ENCODE measurements around the gene FTSJ1. TPM values are rescaled to one million over a fixed set of nuclear protein-coding genes. Genes with fewer than 3 reads are reported as not detected.

FTSJ1 gene
- total and polyA plus RNA-seq, 2 of the 4 experiments (the other 2 are of a cell fraction) = 50.8 to 59.9 TPM

DNA sequence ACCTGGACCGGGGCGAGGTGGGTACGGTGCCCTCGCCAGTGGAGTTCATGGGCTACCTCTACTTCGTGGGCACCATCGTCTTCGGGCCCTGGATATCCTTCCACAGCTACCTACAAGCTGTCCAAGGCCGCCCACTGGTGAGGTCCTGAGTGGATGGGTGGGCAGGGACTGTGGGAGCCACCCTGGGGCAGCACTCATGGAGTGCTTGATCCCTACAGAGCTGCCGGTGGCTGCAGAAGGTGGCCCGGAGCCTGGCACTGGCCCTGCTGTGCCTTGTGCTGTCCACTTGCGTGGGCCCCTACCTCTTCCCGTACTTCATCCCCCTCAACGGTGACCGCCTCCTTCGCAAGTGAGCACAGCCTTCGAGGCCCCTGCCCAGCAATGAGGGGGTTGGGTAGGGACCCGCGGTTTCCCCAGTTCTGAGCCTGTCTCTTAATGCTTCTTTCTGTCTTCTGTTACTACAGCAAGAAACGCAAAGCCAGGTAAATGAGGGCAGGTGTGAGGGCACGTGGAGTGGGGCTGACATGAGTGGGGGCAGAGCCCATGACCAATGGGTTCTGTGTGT lies 36.5 kb downstream of the FTSJ1 start:
- dilution Hi-C loops (cut with HindIII; ENCODE audit: low sequenced_read_pairs, unreplicated experiment) (no loop called here), in situ Hi-C loops (cut with MboI; ENCODE audit: low sequenced_read_pairs) (no loop called here), intact Hi-C loops (cut with micrococcal nuclease) (no loop called here)
- Histone ChIP-seq H3K79me1 (ENCODE audit: low read depth in 1 of 2, low read length in 2 of 2) (peaks cover 6 to 12% of the 10 kb centered on the region in 2 experiments; a peak in 3 of 4 replicates), H2BK20ac (ENCODE audit: low read depth, low read length) (no peak overlapping the region), H3K4ac (ENCODE audit: low read depth, low read length) (no peak overlapping the region), H3K18ac (ENCODE audit: low read depth, low read length) (no peak overlapping the region), H3K9ac (ENCODE audit: low read depth, low read length) (no peak overlapping the region), H3K9me1 (ENCODE audit: insufficient read depth, low read length) (no peaks in the 10 kb centered on the region), H4K91ac (ENCODE audit: insufficient read depth, low read depth, low read length) (no peak overlapping the region), H3K4me1 (ENCODE audit: control insufficient read depth, insufficient read depth, low read length) (no peaks in the 10 kb centered on the region), H3K27ac (ENCODE audit: insufficient read depth, low read length) (no peak overlapping the region), H4K20me1 (ENCODE audit: insufficient read depth, low read length) (no peaks in the 10 kb centered on the region), H3K27me3 (ENCODE audit: control insufficient read depth, insufficient read depth, low read length) (no peaks in the 10 kb centered on the region), H2BK15ac (ENCODE audit: low read depth, low read length) (no peak overlapping the region), H2AK5ac (ENCODE audit: low read depth, low read length) (no peak overlapping the region), H2AK9ac (replicated peaks; ENCODE audit: low read depth, low read length, poor library complexity) (peak overlapping the region; percentile 32), H3K23ac (ENCODE audit: low read depth, low read length) (no peak overlapping the region), H4K5ac (ENCODE audit: low read depth, low read length) (no peak overlapping the region), H4K8ac (ENCODE audit: low read depth in 2 of 2, low read length in 2 of 2) (no peak overlapping the region), H3K4me2 (ENCODE audit: low read depth, low read length) (no peak overlapping the region), H3K14ac (replicated peaks; ENCODE audit: low read depth, low read length) (no peak overlapping the region), H2AFZ (replicated peaks; ENCODE audit: low read length, poor library complexity) (no peak overlapping the region), H2BK5ac (ENCODE audit: low read depth, low read length, poor library complexity, severe bottlenecking) (no peak overlapping the region), H3K36me3 (ENCODE audit: control insufficient read depth, insufficient read depth, low read length) (peaks cover 3% of the 10 kb centered on the region), H3K56ac (ENCODE audit: extremely low read depth, insufficient read depth, low read length) (no peak overlapping the region), H2BK120ac (ENCODE audit: low read depth, low read length) (no peak overlapping the region), H3K9me3 (ENCODE audit: control insufficient read depth, insufficient read depth, low read length) (no peaks in the 10 kb centered on the region; the same call in 1 of the 2 replicates), H3K4me3 (ENCODE audit: insufficient read depth, low read depth, low read length) (no peak overlapping the region)
- CTCF ChIA-PET = no interaction called here
- POLR2A ChIA-PET (ENCODE audit: unreplicated experiment) = no interaction called here
- DNase-seq (no peak), ATAC-seq (ENCODE audit: low read depth) (no peak)
- BruUV-seq (replicated peaks) = no TSS peak
- 100% methylated on average over 1 of the region's 20 CpGs; no CpG with 5 or more reads in 1 of the 2 experiments for WGBS, 2 experiments (ENCODE audit: extremely low coverage in 2 of 2, insufficient read length in 1 of 2)
- TF ChIP-seq NFE2L2 (IDR thresholded peaks at IDR 0.05; ENCODE audit: low read depth, low read length) (no peak), RAD21 (IDR thresholded peaks at IDR 0.05; ENCODE audit: low read length) (no peak), MAFK (IDR thresholded peaks at IDR 0.05; ENCODE audit: low read depth, low read length) (no peak), FOS (IDR thresholded peaks at IDR 0.05; ENCODE audit: low read depth, low read length) (no peak), BHLHE40 (IDR thresholded peaks at IDR 0.05; ENCODE audit: low read depth, low read length) (no peak), RFX5 (IDR thresholded peaks at IDR 0.05; ENCODE audit: low read depth, low read length) (no peak), MXI1 (IDR thresholded peaks at IDR 0.05; ENCODE audit: borderline replicate concordance, low read depth, low read length) (no peak), CEBPB (IDR thresholded peaks at IDR 0.05; ENCODE audit: low read depth, low read length) (no peak), SMC3 (IDR thresholded peaks at IDR 0.05; ENCODE audit: low read depth, low read length) (no peak), MAZ (IDR thresholded peaks at IDR 0.05; ENCODE audit: borderline replicate concordance, low read depth, low read length) (no peak), POLR2A (IDR thresholded peaks at IDR 0.05; ENCODE audit: low read depth, low read length) (no peak), RCOR1 (IDR thresholded peaks at IDR 0.05; ENCODE audit: insufficient replicate concordance, low read length) (no peak), CHD1 (IDR thresholded peaks at IDR 0.05; ENCODE audit: low read depth, low read length) (no peak)
- TF ChIP-seq, protein P1, sequence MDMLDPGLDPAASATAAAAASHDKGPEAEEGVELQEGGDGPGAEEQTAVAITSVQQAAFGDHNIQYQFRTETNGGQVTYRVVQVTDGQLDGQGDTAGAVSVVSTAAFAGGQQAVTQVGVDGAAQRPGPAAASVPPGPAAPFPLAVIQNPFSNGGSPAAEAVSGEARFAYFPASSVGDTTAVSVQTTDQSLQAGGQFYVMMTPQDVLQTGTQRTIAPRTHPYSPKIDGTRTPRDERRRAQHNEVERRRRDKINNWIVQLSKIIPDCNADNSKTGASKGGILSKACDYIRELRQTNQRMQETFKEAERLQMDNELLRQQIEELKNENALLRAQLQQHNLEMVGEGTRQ (IDR thresholded peaks at IDR 0.05; ENCODE audit: low read depth, low read length) = no peak
- TF ChIP-seq, protein P2, sequence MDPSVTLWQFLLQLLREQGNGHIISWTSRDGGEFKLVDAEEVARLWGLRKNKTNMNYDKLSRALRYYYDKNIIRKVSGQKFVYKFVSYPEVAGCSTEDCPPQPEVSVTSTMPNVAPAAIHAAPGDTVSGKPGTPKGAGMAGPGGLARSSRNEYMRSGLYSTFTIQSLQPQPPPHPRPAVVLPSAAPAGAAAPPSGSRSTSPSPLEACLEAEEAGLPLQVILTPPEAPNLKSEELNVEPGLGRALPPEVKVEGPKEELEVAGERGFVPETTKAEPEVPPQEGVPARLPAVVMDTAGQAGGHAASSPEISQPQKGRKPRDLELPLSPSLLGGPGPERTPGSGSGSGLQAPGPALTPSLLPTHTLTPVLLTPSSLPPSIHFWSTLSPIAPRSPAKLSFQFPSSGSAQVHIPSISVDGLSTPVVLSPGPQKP (IDR thresholded peaks at IDR 0.05; ENCODE audit: borderline replicate concordance, low read depth, low read length) = no peak
- TF ChIP-seq, protein P3, sequence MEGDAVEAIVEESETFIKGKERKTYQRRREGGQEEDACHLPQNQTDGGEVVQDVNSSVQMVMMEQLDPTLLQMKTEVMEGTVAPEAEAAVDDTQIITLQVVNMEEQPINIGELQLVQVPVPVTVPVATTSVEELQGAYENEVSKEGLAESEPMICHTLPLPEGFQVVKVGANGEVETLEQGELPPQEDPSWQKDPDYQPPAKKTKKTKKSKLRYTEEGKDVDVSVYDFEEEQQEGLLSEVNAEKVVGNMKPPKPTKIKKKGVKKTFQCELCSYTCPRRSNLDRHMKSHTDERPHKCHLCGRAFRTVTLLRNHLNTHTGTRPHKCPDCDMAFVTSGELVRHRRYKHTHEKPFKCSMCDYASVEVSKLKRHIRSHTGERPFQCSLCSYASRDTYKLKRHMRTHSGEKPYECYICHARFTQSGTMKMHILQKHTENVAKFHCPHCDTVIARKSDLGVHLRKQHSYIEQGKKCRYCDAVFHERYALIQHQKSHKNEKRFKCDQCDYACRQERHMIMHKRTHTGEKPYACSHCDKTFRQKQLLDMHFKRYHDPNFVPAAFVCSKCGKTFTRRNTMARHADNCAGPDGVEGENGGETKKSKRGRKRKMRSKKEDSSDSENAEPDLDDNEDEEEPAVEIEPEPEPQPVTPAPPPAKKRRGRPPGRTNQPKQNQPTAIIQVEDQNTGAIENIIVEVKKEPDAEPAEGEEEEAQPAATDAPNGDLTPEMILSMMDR (conservative IDR thresholded peaks at IDR 0.05; ENCODE audit: low read depth, low read length) = no peak
